HL-60/S4 (cell line): Measurements from ENCODE around the gene TCF7L2.

Experiments
- in situ Hi-C: fragments of 300-500 bp; cut with MboI; formaldehyde crosslinking; loops from 2 replicates; pipeline ENCODE4 v1.14.3; 2022; ENCODE audit warnings: low sequenced_read_pairs

TCF7L2 gene

DNA sequence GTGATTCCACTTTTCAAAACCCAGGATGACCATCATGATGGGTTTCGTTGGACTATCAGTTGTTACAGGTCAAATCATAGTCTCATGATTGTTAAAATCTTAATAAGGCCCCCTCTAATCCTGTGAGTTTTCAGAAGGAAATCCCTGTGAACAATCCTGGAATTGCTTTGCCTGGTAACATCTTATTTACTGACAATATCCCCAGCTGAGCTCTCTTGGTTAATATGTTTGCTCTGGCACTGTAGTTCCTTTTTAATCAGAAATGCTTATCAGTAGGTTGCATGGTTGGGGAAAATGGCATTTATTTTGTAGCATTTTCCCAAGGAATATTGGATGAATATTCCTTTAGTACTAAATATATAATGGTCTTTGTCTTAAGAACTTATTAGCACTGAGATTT is 163.9 kb downstream of the TCF7L2 start:
- in situ Hi-C loops = loop anchor here (25.0 kb wide), 1 partner anchor 552 kb away; no protein-coding TSS in a partner anchor

DNA sequence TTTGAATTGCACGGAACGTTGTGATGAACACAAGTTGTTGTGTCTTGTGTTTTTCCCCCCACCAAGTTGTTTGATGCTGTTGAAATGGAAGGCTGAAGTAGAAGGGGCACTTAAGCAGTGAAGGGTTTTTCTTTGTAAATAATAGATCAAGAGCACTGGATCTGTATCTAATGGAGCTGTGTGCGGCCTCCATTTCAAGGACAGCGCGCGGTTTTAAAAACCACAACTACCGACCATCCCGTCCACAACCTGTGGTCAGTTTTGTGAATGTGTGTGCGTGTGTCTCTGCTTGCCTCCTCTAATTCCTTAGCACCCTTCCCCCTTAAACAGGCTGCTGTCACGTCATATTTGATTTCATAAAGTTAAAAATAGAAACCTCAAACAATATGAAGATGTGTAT is 165.5 kb downstream of the TCF7L2 start:
- in situ Hi-C loops = loop anchor here (25.0 kb wide), 1 partner anchor 553 kb away; no protein-coding TSS in a partner anchor

DNA sequence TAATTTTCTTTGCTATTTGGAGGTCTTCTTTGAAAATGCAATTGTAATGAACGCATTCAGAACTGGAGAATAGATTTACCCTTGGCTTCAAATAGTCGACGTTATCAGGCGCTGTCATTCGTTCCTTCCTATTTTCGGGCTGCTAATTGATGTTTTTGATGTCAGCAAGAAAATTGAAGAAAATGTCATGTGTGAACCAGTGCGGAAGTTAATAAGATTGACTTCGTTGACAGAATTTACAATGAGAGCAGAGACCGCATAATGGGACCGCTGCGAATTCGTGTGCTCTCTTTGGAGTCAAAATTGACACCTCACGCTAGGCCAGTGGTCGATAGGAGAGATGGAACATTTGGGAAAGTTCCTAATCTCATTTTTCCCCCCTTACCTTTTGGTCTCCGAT is 168.8 kb downstream of the TCF7L2 start:
- in situ Hi-C loops = loop anchor here (25.0 kb wide), 1 partner anchor 557 kb away; no protein-coding TSS in a partner anchor

DNA sequence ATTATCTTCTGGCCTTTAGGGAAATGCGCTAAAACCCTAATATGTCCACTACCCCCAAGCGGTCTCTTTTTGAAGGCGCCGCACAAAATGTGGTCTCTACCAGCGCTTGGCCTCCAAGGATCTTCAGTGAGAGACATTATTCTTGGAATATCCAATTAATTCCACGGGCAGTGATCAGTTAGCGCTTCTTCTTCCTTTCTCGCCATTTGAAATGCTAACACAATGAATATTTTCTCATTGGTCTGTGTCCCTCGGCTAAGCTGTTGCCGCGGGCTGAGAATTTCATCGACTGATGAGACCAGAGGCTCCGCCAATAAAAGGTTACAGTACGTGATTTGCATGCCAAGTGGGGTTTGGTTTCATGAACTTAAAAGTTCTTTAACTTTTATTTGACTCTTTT is 169.8 kb downstream of the TCF7L2 start:
- in situ Hi-C loops = loop anchor here (25.0 kb wide), 1 partner anchor 558 kb away; no protein-coding TSS in a partner anchor

DNA sequence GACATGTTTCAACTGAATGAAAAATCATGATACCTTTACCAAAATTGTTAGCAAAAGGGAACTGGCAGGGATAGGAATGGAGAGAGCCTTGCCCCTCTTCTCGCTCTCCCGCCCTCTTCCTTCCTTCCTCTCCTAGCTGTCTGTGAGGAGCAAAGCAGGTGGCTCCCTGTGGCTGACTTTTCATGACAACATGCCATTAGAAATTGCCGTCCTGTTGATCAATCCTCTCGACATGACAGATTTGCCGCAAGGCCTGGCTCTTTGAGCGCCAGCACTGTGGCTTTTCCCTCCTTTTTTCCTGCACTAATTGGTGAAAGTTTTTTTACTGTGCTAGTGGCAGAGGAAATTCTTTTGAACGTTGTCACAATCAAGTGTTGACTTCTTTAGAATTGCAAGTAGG is 171.1 kb downstream of the TCF7L2 start:
- in situ Hi-C loops = loop anchor here (25.0 kb wide), 1 partner anchor 559 kb away; no protein-coding TSS in a partner anchor

DNA sequence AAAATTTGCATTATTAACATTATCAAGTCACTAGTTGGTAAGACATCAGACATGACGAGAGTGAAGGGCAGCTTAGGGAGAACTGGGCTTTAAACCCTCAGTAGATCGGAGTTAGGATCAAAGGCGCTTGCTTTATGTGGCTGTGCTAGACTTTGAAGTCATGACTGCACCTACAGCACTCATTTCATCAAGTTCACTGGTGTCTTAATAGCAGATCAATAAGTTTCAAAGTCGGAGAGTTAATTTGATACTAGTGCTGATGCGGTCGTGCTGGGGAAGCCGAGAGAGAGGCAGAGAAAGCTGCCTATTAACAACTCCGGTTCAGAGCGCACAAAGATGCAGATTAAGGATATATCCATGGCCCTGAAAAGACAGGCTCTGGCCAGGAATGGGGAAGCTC is 172.9 kb downstream of the TCF7L2 start:
- in situ Hi-C loops = loop anchor here (25.0 kb wide), 1 partner anchor 561 kb away; no protein-coding TSS in a partner anchor

DNA sequence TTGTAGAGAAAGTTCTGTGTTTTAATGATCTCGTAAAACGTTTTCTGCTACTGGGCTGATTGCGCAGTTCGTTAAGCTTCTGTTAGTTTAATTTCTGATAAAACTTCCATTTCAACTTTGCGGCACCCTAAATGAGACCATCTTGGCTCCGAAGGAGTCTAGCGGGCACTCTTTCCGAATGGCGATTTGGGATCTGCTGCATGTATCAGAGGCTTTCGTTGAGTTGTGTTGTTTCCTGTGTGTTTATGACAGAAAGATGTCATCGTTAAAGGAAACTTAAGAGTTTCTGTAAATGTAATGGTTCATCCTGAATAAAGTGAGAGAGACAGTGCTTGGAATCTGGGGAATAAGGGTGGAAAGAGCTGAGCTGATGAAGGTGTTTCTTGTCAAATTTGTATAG is 174.7 kb downstream of the TCF7L2 start:
- in situ Hi-C loops = loop anchor here (25.0 kb wide), 1 partner anchor 562 kb away; no protein-coding TSS in a partner anchor

DNA sequence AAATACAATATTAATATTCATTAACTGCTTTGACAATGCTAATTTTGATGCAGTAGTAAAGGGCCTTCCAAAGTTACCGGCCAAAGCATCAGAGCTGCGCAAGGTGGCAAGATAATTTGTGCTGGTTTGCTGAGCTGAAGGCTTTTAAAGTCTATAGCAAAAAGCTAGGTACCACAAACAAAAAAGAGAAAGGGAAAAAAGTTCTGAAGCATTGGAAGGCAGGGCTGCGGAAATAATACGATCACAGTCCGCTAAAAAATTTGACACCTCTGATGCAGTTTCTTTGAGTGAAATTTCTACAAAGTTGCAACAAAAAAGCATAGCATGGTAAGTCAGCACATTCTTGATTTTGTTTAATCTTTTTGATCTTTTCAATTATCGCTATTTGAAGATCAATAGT is 175.6 kb downstream of the TCF7L2 start:
- in situ Hi-C loops = no loop called here

DNA sequence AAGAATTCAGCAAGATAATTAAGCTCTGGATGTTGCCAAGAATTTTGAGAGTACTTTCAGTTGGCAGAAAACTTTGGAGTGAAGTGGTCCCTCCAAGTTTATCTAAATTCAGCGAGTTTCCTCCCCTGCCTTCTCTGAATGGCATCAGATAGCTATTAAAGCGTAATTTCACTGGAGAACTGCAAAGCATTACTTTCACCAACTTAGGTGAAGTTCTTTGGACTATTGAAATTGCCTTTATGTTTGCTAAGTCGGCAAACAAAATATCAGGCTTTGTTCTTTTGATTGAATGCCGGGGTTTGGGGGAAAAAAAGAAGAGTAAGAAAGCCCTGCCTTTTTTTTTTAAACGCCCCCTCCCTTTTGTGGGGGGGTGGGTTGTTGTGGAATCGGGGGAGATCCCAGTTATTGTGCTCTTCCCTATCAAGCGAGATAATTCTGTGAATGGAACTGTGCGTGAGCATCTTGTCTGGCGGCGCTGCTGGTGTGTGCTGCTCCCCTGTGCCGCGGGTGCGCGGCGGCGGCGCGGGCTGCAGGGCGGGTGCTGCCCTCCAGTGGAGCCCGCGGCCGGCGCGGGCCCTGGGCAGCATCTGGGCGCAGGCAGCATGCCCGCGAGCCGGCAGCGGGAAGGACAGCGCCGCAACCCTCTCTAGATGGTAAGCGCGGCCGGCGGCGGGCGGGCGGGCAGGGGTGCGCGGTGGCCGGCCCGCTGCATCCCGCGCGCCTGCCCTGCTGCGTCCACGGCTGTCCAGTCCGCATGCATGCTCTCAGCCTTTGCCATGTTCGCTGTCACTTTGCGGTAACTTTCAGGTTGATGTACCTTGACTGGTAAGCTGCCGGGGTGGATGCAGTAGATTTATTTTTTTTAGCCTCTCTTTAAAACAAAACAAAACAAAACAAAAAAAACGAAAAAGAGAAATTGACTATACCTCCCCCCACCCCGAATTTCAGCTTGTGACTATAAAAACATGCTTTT is 176.5 kb downstream of the TCF7L2 start:
- in situ Hi-C loops = no loop called here

DNA sequence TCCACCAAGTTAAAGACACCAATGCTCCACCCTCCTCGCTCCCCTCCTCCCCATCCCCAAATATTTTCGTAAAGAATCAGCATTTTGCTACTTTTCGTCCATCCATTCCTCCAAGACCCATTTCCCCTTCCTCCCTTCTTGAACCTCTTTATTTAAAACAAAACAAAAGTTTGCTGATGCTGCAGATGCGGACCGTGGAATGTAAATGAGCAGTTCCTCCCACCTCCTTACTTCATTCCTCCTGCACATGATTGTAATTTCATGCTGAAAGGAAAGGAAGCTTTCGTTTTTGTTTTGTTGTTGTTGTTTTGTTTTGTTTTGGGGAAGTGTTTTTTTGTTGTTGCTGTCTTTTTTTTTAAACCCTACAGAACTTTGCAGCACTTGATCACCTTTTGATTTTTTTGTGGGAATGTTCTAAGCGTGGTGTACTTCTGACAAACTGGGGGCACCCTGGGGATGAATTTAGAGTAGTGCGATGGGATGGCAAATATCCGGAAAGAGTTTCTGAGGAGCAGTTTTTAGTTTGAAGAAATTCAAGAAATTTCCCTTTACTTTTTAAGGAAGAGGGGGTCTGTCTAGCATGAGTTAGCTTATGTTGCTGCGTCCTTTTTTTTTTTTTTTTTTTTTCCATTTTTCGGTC is 177.3 kb downstream of the TCF7L2 start:
- in situ Hi-C loops = no loop called here

DNA sequence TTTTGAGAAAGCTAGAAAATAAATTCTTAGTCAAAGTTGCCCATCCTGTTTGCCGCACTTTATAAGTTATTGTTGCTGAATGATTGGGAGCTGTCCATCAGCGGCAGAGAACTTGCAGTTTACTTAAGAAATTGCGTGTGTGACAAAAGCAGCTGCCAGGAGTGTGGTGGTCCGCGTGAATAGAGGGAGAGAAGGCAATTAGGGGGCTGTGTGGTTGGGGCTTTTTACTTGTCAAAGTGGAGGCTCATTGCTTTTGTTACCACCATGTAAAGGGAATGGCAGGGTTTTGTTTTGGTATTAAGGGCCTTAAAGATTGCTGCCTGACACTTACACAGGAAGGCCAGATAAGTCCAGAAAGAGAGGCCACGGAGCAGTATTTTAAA is 177.8 kb downstream of the TCF7L2 start:
- in situ Hi-C loops = no loop called here

DNA sequence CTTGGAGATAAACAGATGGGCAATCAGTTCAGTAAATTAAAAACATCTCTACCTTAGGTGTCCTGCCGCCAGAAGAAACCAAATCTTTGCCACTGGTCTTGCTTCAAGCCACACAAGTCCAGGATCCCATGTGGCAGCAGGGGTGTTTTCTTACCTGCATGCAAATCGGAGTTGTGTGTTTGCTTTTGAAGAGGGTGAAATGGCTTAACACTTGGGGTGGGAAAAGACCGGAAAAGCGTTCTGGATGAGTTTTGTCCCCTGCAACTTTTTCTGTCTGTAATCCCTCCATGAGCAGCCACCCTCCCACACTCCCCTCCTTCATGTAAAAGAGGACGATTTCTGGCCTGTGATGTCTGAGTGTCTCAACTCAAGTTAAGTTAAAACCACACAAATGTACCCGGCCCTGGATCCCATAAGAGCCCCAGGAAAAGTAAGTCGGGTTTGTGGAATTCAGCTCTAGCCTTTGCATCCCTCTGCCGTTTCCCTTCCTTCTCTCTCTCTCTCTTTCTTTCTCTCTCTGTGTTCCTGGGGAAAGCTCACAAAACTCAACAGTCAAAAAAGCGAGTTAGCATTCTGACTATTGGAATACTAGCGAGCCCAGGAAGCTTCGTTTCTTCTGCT is 178.5 kb downstream of the TCF7L2 start:
- in situ Hi-C loops = no loop called here

DNA sequence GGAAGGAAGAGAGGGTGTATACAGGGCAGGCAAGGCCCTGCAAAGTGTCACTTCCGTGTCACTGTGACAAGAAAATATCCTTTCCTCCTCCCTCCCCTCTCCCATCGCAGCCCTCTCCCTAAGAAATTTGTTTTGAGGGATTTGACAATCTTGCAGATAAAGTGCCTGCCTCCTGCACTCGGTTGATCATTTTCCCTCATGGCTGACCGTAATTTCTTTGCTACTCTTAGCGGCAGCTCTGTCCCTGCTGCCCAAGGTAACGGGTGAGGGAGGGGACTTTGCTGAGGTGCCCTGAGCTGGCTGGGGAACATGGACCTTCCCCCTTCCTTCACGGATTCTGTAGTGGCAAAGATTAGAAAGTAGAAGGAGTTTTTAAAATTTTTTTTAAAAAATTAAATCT is 179.1 kb downstream of the TCF7L2 start:
- in situ Hi-C loops = no loop called here

DNA sequence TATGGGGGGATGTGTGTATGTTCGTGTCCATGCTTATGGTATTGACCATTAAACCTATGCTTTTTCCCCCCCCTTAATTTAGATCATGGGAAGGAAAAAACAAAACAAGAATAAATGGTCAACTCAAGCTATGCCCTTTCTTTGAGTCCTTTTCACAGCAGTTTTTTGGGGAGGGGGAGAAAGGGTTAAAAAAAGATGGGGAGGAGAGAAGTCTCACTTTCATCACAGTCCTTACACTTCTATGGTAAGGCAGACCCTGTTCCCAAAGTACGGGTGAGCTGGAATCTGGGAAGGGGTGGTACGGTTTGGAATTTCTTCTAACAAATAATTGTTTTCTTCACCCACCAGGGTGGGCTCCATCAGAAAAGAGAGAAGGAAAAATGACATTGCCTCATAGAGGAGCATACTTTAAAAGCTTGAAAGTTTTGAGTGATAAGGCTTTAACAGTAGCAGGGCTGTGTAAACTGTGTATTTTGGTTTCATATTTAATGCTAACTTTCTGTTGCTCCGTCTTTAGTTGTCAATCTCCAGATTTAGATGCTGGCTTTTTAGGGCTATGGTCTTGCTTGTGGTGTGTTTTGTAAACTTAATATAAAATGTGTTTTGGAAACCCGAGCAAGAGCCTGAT is 180.1 kb downstream of the TCF7L2 start:
- in situ Hi-C loops = no loop called here

DNA sequence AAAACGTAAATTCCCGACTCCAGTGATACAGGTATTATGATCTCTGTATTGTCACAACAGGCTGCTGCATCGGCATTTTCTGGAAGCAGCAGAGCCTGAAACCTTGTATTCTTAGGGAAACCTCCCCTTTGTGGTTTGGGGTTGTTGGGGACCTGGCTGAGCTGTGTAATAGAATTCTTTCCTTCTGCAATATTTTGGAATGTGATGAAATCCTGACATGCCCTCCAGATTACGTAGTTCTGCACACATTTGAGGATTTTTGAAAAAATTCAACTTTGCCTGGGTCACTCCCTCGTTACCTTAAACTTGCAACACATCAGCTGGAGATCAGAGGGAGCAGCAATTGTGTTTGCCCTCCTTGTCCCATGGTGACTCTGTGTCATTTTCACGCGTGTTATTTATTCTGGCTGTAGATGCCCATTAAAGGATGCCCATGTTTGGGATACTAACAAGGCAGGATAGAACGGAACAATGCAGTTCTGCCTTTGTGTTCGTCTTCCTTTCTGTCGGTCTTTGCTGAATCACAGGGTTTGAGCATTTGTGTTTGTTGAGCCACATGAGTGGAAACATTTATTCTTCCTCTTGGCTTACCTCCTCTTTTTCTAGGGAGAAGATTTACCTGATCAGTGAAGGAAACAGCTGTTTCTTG is 181.7 kb downstream of the TCF7L2 start:
- in situ Hi-C loops = no loop called here

DNA sequence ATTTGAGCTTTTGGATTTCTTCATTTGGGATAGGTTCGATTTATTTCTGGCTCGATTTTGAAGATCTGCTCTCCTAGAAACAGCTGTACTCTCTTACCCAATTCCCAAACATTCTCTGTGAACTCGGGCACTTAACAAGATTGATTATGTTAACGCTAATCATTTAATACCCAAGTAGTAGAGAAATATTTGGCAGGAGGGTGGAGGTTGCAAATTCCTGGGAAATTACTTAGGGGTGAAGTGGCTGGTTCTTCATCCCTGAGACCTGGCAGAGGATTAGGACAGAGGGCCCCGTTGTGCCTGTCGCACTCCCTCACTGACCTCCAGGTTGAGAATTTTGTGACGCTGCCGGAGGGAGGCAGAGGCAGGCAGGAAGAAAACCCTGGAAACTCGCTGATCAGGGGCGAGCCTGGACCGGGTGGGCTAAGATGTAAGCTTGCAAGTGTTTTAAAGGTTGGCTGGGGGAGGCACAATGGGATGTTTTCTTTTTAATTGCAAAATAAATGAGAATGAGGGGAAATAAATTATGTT is 182.6 kb downstream of the TCF7L2 start:
- in situ Hi-C loops = no loop called here

DNA sequence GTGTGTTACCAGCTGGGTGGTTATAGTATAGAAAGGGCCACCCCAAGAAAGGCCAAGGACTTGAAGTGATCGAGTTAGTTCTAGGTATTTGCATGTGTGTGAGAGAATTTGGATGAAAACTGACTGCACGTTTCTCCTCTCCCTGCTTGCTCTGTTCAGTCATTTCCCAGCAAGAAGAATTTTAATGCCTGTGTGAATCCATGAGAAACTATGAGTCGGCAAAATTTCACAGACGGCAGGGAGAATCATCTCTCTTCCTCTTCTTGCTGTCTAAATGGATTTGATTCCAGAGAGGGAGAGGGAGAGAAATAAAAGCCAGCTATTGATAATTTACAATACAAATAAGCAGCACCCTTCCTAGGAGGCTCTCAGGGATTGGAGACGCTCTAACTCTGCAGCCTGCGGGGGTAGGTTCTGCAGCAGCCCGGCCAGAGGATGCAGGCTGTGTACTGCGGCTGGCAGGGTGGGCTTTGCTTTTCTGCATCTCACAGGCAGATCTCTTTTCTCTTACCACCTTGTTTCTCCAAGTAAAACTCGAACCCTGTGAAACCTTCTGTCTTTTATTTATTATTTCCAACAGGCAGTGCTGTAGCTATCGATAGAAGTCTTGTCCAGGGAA is 183.6 kb downstream of the TCF7L2 start:
- in situ Hi-C loops = no loop called here

DNA sequence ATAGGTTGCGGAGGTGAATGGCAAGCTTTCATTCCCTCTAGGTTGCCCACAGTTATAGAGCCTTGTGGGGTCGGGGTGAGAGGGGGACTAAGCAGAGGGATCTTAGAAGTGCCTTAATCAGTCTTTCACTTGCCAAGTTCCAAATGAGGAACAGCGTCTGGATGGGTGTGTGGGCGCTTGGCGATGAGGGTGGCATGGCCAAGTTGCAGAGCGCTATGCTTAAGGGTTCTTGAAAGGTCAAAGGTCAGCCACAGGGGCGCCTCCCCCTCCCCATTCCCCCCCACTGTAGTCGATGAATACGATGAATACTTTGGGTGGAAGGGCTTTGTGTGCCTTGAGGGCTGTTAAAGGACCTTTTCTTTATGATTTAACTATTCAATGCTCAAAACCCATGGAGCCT is 185.0 kb downstream of the TCF7L2 start:
- in situ Hi-C loops = no loop called here

DNA sequence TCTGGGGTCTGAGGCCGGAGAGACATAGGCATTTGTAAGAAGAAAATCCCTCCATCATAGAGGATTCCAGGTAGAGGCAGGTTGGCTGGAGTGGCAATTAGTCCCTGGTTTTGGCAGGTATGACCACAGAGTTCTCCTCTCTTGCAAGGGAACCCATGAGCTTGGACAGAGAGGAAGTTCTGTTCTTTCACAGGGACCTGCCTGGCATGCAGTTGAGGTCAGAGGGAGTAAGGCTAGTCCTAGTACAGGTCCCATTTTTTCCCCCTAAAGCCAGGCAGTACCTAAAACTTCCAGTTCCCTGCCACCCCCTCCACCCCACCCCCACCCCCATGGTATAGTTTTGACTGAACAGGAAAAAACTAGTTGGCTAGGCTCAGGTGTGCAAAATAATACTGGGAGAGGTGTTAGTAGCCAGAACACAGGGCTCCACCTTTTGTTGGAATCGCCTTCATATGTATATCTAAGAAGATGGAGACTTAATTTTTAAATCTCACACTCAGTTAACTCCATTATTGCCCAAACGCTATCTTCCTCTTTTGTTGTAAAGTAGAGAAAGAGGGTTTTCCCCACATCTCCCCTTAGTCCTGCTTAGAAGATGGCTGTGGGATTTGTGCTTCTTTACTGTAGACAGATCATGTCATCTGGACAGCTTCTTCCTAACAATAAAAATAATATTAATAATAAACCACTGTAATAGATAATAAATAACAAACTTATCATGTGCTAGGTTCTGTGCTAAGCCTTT is 188.1 kb downstream of the TCF7L2 start:
- in situ Hi-C loops = no loop called here
